ENCODE data around the gene ABCB11. TPM values are rescaled to one million over a fixed set of nuclear protein-coding genes. Genes with fewer than 3 reads are reported as not detected.

The ABCB11 gene
- total RNA-seq, 1 donor from 2014 or later = 0.02 TPM

- Mint-ChIP-seq H3K36me3 (ENCODE audit: low read depth, unreplicated experiment) (no peaks in the 10 kb centered on the region), H3K9me3 (ENCODE audit: unreplicated experiment) (peaks cover 2% of the 10 kb centered on the region), H3K4me1 (ENCODE audit: low read depth, unreplicated experiment) (no peaks in the 10 kb centered on the region), H3K27ac (ENCODE audit: unreplicated experiment) (no peak overlapping the region), H3K27me3 (ENCODE audit: low read depth, unreplicated experiment) (peaks cover 12% of the 10 kb centered on the region), H3K4me3 (ENCODE audit: unreplicated experiment) (no peak overlapping the region)
- no peaks in the 10 kb centered on the region for H3K79me2 ChIP-seq (ENCODE audit: insufficient read depth, low read length)
- H3K4me3 ChIP-seq (ENCODE audit: insufficient read depth, low read depth, low read length) = no peak overlapping the region
- no peak for TF ChIP-seq EZH2 (IDR thresholded peaks at IDR 0.05; ENCODE audit: insufficient read depth, low read length)
- TF ChIP-seq, protein P1, sequence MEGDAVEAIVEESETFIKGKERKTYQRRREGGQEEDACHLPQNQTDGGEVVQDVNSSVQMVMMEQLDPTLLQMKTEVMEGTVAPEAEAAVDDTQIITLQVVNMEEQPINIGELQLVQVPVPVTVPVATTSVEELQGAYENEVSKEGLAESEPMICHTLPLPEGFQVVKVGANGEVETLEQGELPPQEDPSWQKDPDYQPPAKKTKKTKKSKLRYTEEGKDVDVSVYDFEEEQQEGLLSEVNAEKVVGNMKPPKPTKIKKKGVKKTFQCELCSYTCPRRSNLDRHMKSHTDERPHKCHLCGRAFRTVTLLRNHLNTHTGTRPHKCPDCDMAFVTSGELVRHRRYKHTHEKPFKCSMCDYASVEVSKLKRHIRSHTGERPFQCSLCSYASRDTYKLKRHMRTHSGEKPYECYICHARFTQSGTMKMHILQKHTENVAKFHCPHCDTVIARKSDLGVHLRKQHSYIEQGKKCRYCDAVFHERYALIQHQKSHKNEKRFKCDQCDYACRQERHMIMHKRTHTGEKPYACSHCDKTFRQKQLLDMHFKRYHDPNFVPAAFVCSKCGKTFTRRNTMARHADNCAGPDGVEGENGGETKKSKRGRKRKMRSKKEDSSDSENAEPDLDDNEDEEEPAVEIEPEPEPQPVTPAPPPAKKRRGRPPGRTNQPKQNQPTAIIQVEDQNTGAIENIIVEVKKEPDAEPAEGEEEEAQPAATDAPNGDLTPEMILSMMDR (IDR thresholded peaks at IDR 0.05; ENCODE audit: insufficient read depth, low read depth, low read length) = no peak
- no peak overlapping the region for H3K27ac ChIP-seq (ENCODE audit: low read depth, low read length)
- no peak for FAIRE-seq
- H3K9me3 ChIP-seq (ENCODE audit: insufficient read depth, low read depth, low read length) = no peaks in the 10 kb centered on the region
- no peak for DNase-seq (ENCODE audit: low read depth)
- H3K27me3 ChIP-seq (ENCODE audit: insufficient read depth, low read length) = peaks cover 4% of the 10 kb centered on the region
- H3K9ac ChIP-seq (ENCODE audit: low read length) = no peak overlapping the region
- no peak overlapping the region for H2AFZ ChIP-seq (ENCODE audit: low read depth, low read length)
- H3K4me1 ChIP-seq (ENCODE audit: insufficient read depth, low read length) = no peaks in the 10 kb centered on the region
- H3K4me2 ChIP-seq (ENCODE audit: low read length) = no peak overlapping the region
- H3K36me3 ChIP-seq (ENCODE audit: insufficient read depth, low read length) = no peaks in the 10 kb centered on the region
- no peaks in the 10 kb centered on the region for H4K20me1 ChIP-seq (ENCODE audit: insufficient read depth, low read length)
Measured at GRCh38 chr2:168926621-168927386, 104.3 kb downstream of the ABCB11 start.

DNA sequence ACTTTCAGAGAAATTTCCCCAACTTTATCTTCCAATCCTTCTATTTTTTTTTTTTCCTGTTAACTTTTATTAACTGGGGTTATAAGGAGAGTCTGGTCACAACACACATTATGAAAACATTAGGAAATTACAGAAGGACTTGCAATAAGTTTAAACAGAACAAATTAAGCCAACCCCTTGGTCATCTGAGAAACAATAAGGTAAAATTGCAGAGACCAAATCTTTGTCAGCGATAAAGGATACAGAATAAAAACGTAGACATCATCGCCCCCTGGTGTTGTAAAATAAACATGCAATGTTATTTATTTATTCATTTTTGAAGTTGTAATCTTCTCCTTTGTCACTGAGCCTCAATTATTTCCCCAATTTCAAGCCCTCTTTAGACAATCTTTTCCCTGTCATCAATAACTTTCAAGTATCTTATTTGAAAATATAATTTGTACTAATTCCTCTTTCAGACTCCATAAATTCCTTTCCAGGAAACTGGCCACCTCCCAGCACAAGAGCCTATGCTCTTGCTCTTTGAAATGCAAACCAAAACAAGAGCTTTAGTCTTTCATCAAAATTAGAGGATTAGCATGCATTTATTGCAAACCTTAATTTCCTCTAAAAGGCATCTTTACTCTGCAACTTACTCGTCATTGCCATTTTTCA lies 110.5 kb downstream of the ABCB11 start:
- no peak overlapping the region for H3K27ac Mint-ChIP-seq (ENCODE audit: unreplicated experiment)

More for the DNA sequence above, 110.5 kb downstream of the ABCB11 start:
- DNase-seq (ENCODE audit: low read depth) = no peak
- Histone ChIP-seq H3K4me1 (ENCODE audit: insufficient read depth, low read length) (no peaks in the 10 kb centered on the region), H3K79me2 (ENCODE audit: insufficient read depth, low read length) (no peaks in the 10 kb centered on the region), H3K9me3 (ENCODE audit: insufficient read depth, low read depth, low read length) (no peaks in the 10 kb centered on the region), H3K27me3 (ENCODE audit: insufficient read depth, low read length) (peaks cover 4% of the 10 kb centered on the region), H4K20me1 (ENCODE audit: insufficient read depth, low read length) (no peaks in the 10 kb centered on the region), H2AFZ (ENCODE audit: low read depth, low read length) (no peak overlapping the region), H3K36me3 (ENCODE audit: insufficient read depth, low read length) (no peaks in the 10 kb centered on the region), H3K4me3 (ENCODE audit: insufficient read depth, low read depth, low read length) (no peak overlapping the region), H3K4me2 (ENCODE audit: low read length) (no peak overlapping the region), H3K9ac (ENCODE audit: low read length) (no peak overlapping the region), H3K27ac (ENCODE audit: low read depth, low read length) (no peak overlapping the region)
- H3K9me3 Mint-ChIP-seq (ENCODE audit: unreplicated experiment) = peaks cover 4% of the 10 kb centered on the region
- H3K4me1 Mint-ChIP-seq (ENCODE audit: low read depth, unreplicated experiment) = no peaks in the 10 kb centered on the region
- H3K4me3 Mint-ChIP-seq (ENCODE audit: unreplicated experiment) = no peak overlapping the region
- H3K36me3 Mint-ChIP-seq (ENCODE audit: low read depth, unreplicated experiment) = no peaks in the 10 kb centered on the region
- TF ChIP-seq EZH2 (IDR thresholded peaks at IDR 0.05; ENCODE audit: insufficient read depth, low read length) = no peak
- TF ChIP-seq, protein P1 (IDR thresholded peaks at IDR 0.05; ENCODE audit: insufficient read depth, low read depth, low read length) = peak; percentile 55
- FAIRE-seq = no peak
- H3K27me3 Mint-ChIP-seq (ENCODE audit: low read depth, unreplicated experiment) = peaks cover 12% of the 10 kb centered on the region
